ENCODE results near the gene ART3.

DNA sequence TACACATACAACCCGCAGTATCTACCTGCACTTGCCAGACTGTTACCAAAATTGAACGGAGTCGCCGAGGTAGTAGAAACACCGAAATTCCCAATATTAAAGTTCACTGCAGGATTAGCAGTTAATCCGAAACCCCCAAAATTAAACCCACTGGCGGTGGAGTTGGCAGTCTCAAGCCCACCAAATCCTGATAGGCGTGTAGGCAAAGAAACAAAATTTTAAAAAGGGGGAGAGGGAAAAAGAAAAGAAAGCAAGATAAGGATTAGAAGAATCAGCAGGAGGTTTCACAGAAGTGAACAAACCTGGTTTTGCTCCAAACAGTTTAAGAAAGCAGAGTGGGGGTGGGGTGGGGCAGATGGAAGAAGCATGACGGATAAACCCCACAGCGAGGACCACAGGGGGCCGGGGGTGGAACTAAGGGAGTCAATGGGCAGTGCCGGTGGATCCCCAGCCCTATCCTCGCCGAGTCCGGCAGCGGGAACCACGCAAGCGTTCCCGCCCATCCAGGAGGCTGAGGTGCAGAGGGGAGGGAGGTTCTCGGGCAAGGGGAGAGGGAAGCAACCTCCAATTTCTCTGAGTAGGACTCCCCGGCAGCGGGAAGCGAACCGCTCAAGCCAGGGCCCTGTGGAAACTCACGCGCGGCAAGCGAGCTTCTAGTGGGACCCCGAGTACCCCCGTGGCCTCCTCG lies 73.1 kb downstream of the ART3 start:
- TF ChIP-seq, protein P1, sequence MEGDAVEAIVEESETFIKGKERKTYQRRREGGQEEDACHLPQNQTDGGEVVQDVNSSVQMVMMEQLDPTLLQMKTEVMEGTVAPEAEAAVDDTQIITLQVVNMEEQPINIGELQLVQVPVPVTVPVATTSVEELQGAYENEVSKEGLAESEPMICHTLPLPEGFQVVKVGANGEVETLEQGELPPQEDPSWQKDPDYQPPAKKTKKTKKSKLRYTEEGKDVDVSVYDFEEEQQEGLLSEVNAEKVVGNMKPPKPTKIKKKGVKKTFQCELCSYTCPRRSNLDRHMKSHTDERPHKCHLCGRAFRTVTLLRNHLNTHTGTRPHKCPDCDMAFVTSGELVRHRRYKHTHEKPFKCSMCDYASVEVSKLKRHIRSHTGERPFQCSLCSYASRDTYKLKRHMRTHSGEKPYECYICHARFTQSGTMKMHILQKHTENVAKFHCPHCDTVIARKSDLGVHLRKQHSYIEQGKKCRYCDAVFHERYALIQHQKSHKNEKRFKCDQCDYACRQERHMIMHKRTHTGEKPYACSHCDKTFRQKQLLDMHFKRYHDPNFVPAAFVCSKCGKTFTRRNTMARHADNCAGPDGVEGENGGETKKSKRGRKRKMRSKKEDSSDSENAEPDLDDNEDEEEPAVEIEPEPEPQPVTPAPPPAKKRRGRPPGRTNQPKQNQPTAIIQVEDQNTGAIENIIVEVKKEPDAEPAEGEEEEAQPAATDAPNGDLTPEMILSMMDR (IDR thresholded peaks at IDR 0.05), result no peak
- no peak for TF ChIP-seq EZH2 (IDR thresholded peaks at IDR 0.05; ENCODE audit: borderline replicate concordance, insufficient read depth, low read depth, low read length, poor library complexity, severe bottlenecking)
